ENCODE data around the gene TBX1. TPM values are rescaled to one million over a fixed set of nuclear protein-coding genes. Genes with fewer than 3 reads are reported as not detected.
A peak's percentile ranks its signal among the peaks of the same experiment; 100 is the strongest.

Gene TBX1
- total RNA-seq, 2 donors from 2014 or later: 0.24 TPM; not detected in 1

- Histone ChIP-seq H3K4me1 (peaks cover 0 to 37% of the 10 kb centered on the region in 2 donors), H3K36me3 (no peaks in the 10 kb centered on the region), H3K4me3 (no peak overlapping the region), H3K9me3 (no peaks in the 10 kb centered on the region), H3K27me3 (peaks cover 26 to 39% of the 10 kb centered on the region in 2 donors), H3K27ac (no peak overlapping the region)
- DNase-seq (ENCODE audit: low spot score): no peak
- TF ChIP-seq, protein P1, sequence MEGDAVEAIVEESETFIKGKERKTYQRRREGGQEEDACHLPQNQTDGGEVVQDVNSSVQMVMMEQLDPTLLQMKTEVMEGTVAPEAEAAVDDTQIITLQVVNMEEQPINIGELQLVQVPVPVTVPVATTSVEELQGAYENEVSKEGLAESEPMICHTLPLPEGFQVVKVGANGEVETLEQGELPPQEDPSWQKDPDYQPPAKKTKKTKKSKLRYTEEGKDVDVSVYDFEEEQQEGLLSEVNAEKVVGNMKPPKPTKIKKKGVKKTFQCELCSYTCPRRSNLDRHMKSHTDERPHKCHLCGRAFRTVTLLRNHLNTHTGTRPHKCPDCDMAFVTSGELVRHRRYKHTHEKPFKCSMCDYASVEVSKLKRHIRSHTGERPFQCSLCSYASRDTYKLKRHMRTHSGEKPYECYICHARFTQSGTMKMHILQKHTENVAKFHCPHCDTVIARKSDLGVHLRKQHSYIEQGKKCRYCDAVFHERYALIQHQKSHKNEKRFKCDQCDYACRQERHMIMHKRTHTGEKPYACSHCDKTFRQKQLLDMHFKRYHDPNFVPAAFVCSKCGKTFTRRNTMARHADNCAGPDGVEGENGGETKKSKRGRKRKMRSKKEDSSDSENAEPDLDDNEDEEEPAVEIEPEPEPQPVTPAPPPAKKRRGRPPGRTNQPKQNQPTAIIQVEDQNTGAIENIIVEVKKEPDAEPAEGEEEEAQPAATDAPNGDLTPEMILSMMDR (IDR thresholded peaks at IDR 0.05): no peak
These were observed 4.8 kb upstream of the TBX1 start for GRCh38 chr22:19755722-19756287.

- TF ChIP-seq, protein P1 (IDR thresholded peaks at IDR 0.05): peak in 1 of 2 donors; percentile 54
- Histone ChIP-seq H3K27ac (no peak overlapping the region), H3K4me3 (peak overlapping the region in 1 of 2 donors; percentile 32), H3K9me3 (no peaks in the 10 kb centered on the region), H3K4me1 (peaks cover 0 to 40% of the 10 kb centered on the region in 2 donors), H3K36me3 (no peaks in the 10 kb centered on the region), H3K27me3 (peaks cover 26 to 39% of the 10 kb centered on the region in 2 donors)
- DNase-seq (ENCODE audit: low spot score): no peak
These were observed 4.1 kb upstream of the TBX1 start for GRCh38 chr22:19756288-19757128.

DNA sequence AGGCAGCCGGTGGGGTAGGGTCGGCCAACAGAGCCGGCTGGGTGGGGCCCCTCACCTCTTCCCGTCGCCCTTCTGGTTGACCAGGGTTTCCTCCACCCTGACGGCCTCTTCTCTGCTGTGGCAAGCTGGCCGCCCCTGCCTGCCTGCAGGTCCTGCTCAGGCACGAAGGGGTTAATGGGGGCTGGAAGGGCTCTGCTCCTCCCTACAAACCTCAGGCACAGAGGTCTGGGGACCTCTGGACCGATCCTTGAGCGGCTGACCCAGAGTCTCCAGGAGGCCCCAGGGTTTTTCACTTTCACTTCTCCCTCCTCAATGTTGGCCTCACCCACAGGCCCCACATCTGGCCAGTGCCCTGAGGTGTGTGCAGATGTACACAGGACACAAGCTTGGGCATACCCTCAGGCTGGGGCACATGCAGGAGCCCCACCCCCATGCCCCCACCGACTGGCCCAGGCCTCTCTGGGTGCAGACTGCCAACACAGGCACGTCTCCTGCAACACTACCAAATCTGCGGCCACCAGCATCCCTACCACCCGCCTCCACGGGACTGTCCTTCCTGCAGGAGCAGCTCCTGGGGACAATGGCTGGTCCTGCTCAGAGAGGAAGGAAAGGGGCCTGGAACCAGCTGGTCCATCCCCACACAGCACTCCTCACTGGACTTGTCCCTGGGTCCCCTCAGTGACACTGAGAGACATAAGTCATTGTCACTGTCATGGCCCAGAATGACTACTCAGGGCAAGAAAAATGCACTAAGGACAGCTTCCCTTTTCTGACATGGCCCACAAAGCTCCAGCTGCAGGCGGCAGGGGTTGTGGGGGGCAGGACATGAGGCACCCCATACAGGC lies 3.2 kb upstream of the TBX1 start:
- Histone ChIP-seq H3K27me3 (peaks cover 26 to 47% of the 10 kb centered on the region in 2 donors), H3K36me3 (no peaks in the 10 kb centered on the region), H3K4me1 (peaks cover 0 to 40% of the 10 kb centered on the region in 2 donors), H3K9me3 (no peaks in the 10 kb centered on the region), H3K4me3 (peak overlapping the region in 1 of 2 donors; percentile 32), H3K27ac (no peak overlapping the region)
- DNase-seq (ENCODE audit: low spot score): no peak
- TF ChIP-seq, protein P1 (IDR thresholded peaks at IDR 0.05): no peak

GRCh38 chr22:19757985-19758895 lies 2.3 kb upstream of the TBX1 start:
- Histone ChIP-seq H3K27ac (no peak overlapping the region), H3K4me1 (peaks cover 0 to 40% of the 10 kb centered on the region in 2 donors), H3K36me3 (no peaks in the 10 kb centered on the region), H3K4me3 (no peak overlapping the region), H3K9me3 (no peaks in the 10 kb centered on the region), H3K27me3 (peaks cover 26 to 47% of the 10 kb centered on the region in 2 donors)
- TF ChIP-seq, protein P1 (IDR thresholded peaks at IDR 0.05): no peak
- DNase-seq (ENCODE audit: low spot score): no peak

GRCh38 chr22:19758896-19759426 lies 1.6 kb upstream of the TBX1 start:
- no peak for DNase-seq (ENCODE audit: low spot score)
- no peaks in the 10 kb centered on the region for H3K36me3 ChIP-seq
- TF ChIP-seq, protein P1 (IDR thresholded peaks at IDR 0.05): no peak
- peaks cover 26 to 53% of the 10 kb centered on the region in 2 donors for H3K27me3 ChIP-seq
- no peaks in the 10 kb centered on the region for H3K9me3 ChIP-seq
- peaks cover 0 to 40% of the 10 kb centered on the region in 2 donors for H3K4me1 ChIP-seq
- no peak overlapping the region for H3K4me3 ChIP-seq
- no peak overlapping the region for H3K27ac ChIP-seq
